Upper lobe of right lung (tissue), 1 donor: ENCODE measurements around the gene GMCL1. TPM values are rescaled to one million over a fixed set of nuclear protein-coding genes. Genes with fewer than 3 reads are reported as not detected.
A peak's percentile ranks its signal among the peaks of the same experiment; 100 is the strongest.

Experiments
- ATAC-seq: fragments of 200-7000 bp; cut with Tn5 transposase; one replicate; pipeline ENCODE4 v1.9.1; 2020; ENCODE audit warnings: mild to moderate bottlenecking, moderate library complexity
- DNase-seq: peaks from one replicate; pipeline ENCODE4 v3.0.0-alpha.2; 2020
- H3K27ac ChIP-seq: fragments of 200-600 bp; one replicate; pipeline ENCODE4 v1.8.0; 2022
- H3K27me3 ChIP-seq: fragments of 200-600 bp; one replicate; pipeline ENCODE4 v1.8.0; 2022; ENCODE audit warnings: mild to moderate bottlenecking
- H3K36me3 ChIP-seq: fragments of 200-600 bp; one replicate; pipeline ENCODE4 v1.8.0; 2022
- H3K4me1 ChIP-seq: fragments of 200-600 bp; one replicate; pipeline ENCODE4 v1.8.0; 2022
- H3K4me3 ChIP-seq: fragments of 200-600 bp; one replicate; pipeline ENCODE4 v1.8.0; 2022; ENCODE audit warnings: mild to moderate bottlenecking
- H3K9me3 ChIP-seq: fragments of 200-600 bp; one replicate; pipeline ENCODE4 v1.8.0; 2022
- CTCF ChIP-seq: fragments of 200-600 bp; IDR thresholded peaks from one replicate; pipeline ENCODE4 v1.8.0; 2022; ENCODE audit warnings: antibody characterized with exemption
- intact Hi-C: fragments of 100-400 bp; cut with DNase I; formaldehyde crosslinking; loops from one replicate; pipeline ENCODE4 v1.11.0; 2022
- long read RNA-seq: library from polyadenylated mRNA; unstranded; transcript quantifications from one replicate; pipeline ENCODE4 v2.0.0, GENCODE V29; 2021
- total RNA-seq: library from RNA; stranded (reverse); fragmentation: NEBNext Ultra II Directional; extraction: Animal tissue kit (Norgen Biotek cat#: 25700); gene quantifications from one replicate; pipeline ENCODE4 v1.2.1, GENCODE V29; 2021
- donor health status: DM: no; HTN: yes; CAD: no; lungs with severe emphysema.

GMCL1 gene
- total RNA-seq, result 11.9 TPM
- long read RNA-seq, full-length matches to known transcripts, result 86 of 103 reads
- long read RNA-seq, partial matches to known transcripts, result 2 of 103 reads
- long read RNA-seq, other reads (novel, unspliced or antisense), result 15 of 103 reads

- intact Hi-C loops, result no loop called here
- DNase-seq (peak; percentile 99), ATAC-seq (peak; percentile 99)
- Histone ChIP-seq H3K36me3 (peaks cover 5% of the 10 kb centered on the region), H3K4me1 (peaks cover 22% of the 10 kb centered on the region), H3K9me3 (no peaks in the 10 kb centered on the region), H3K4me3 (peak within 1 kb of the TSS; percentile 99), H3K27ac (peak within 1 kb of the TSS; percentile 87), H3K27me3 (no peaks in the 10 kb centered on the region)
- TF ChIP-seq CTCF, result no peak
These were observed at the start of gene GMCL1 for GRCh38 chr2:69829256-69830044. GMCL1 (plus strand) TSS chr2:69829660; CDS start chr2:69829893, 233 bp downstream.

GRCh38 chr2:69780921-69781320, 48.5 kb upstream of the GMCL1 start:
- no peak for TF ChIP-seq CTCF
- no peak overlapping the region for H3K4me3 ChIP-seq
- no peak for DNase-seq
- H3K27me3 ChIP-seq, result no peaks in the 10 kb centered on the region
- intact Hi-C loops, result no loop called here
- ATAC-seq, result no peak
- no peaks in the 10 kb centered on the region for H3K9me3 ChIP-seq
- peaks cover 11% of the 10 kb centered on the region for H3K36me3 ChIP-seq
- peak overlapping the region; percentile 48 for H3K27ac ChIP-seq
- H3K4me1 ChIP-seq, result peaks cover 24% of the 10 kb centered on the region

- no peaks in the 10 kb centered on the region for H3K27me3 ChIP-seq
- peaks cover 11% of the 10 kb centered on the region for H3K36me3 ChIP-seq
- TF ChIP-seq CTCF, result no peak
- peak overlapping the region; percentile 48 for H3K27ac ChIP-seq
- H3K4me1 ChIP-seq, result peaks cover 24% of the 10 kb centered on the region
- ATAC-seq (peak; percentile 93), DNase-seq (no peak)
- H3K9me3 ChIP-seq, result no peaks in the 10 kb centered on the region
- intact Hi-C loops, result no loop called here
- no peak overlapping the region for H3K4me3 ChIP-seq
These were observed 47.9 kb upstream of the GMCL1 start for GRCh38 chr2:69781321-69782248.

- Histone ChIP-seq H3K9me3 (no peaks in the 10 kb centered on the region), H3K4me3 (no peak overlapping the region), H3K4me1 (peaks cover 23% of the 10 kb centered on the region), H3K27me3 (no peaks in the 10 kb centered on the region), H3K27ac (no peak overlapping the region), H3K36me3 (peaks cover 23% of the 10 kb centered on the region)
- TF ChIP-seq CTCF, result no peak
- DNase-seq (no peak), ATAC-seq (no peak)
- intact Hi-C loops, result no loop called here
These were observed 45.2 kb upstream of the GMCL1 start for GRCh38 chr2:69784228-69784627.

- Histone ChIP-seq H3K9me3 (no peaks in the 10 kb centered on the region), H3K36me3 (peaks cover 23% of the 10 kb centered on the region), H3K4me1 (peaks cover 19% of the 10 kb centered on the region), H3K4me3 (no peak overlapping the region), H3K27ac (no peak overlapping the region), H3K27me3 (no peaks in the 10 kb centered on the region)
- no peak for TF ChIP-seq CTCF
- ATAC-seq, result no peak
- DNase-seq, result no peak
- intact Hi-C loops, result no loop called here
These were observed 44.1 kb upstream of the GMCL1 start for GRCh38 chr2:69785358-69785757.
